BJ (cell line): Measurements from ENCODE around the gene PRRC2C. TPM values are rescaled to one million over a fixed set of nuclear protein-coding genes. Genes with fewer than 3 reads are reported as not detected.

ENCODE experiments used
- CTCF ChIA-PET: fragments of 350-600 bp; formaldehyde crosslinking; extraction: SDS; loops from one replicate; lab custom pipeline; 2021; ENCODE audit warnings: antibody characterized with exemption, inconsistent platforms; lab: Yijun Ruan, JAX
- POLR2A ChIA-PET: fragments of 300-600 bp; sonication (Branson Sonifier 250); formaldehyde crosslinking; extraction: SDS; loops from one replicate; lab custom pipeline; 2021; ENCODE audit warnings: antibody characterized with exemption; lab: Charles Lee
- DNase-seq: peaks from one replicate; pipeline ENCODE4 v3.0.0-alpha.2; 2011; ENCODE audit warnings: low read depth
- H3K27me3 ChIP-seq: 2 replicates; pipeline ENCODE4 v1.6.0; 2011; ENCODE audit warnings: low read length; ENCODE audit not compliant: control insufficient read depth, insufficient read depth
- H3K36me3 ChIP-seq: 2 replicates; pipeline ENCODE4 v1.5.1; 2011; ENCODE audit warnings: low read length; ENCODE audit not compliant: control insufficient read depth, insufficient read depth
- H3K4me3 ChIP-seq: 2 replicates; pipeline ENCODE4 v1.5.1; 2011; ENCODE audit warnings: low read depth, mild to moderate bottlenecking, control low read depth, low read length
- polyA plus RNA-seq: library from polyadenylated mRNA; depleted of rRNA; stranded (reverse); fragments of >200 nt; gene quantifications from 2 replicates; pipeline ENCODE4 v1.2.3, GENCODE V29; 2011
- TF ChIP-seq, protein P1 (sequence below): IDR thresholded peaks from 2 replicates; pipeline ENCODE4 v1.5.1; 2011; ENCODE audit warnings: low read depth, mild to moderate bottlenecking, control low read depth, inconsistent platforms, low read length, moderate library complexity; ENCODE audit not compliant: insufficient read depth

Gene PRRC2C
- polyA plus RNA-seq, 1 experiment, result 27.2 TPM

DNA sequence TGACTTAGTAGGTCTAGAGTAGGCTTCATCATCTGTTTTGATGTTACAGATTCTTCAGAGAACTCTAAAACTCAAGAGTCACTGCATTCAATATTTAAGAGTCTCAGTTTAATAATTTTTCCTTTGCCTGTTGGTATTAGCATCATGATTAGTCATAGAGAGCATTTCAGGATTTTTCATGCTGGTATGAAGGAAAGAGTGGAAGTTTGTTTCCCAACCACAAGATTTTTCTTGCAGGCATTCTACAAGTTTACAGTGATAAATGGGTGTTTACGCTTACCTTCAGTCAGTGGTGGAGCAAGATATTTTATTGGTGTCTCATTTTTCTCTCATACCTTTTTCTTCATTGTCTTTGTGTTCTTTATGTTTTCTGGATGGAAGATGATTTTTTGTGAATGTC, 78.3 kb downstream of the PRRC2C start:
- TF ChIP-seq, protein P1, sequence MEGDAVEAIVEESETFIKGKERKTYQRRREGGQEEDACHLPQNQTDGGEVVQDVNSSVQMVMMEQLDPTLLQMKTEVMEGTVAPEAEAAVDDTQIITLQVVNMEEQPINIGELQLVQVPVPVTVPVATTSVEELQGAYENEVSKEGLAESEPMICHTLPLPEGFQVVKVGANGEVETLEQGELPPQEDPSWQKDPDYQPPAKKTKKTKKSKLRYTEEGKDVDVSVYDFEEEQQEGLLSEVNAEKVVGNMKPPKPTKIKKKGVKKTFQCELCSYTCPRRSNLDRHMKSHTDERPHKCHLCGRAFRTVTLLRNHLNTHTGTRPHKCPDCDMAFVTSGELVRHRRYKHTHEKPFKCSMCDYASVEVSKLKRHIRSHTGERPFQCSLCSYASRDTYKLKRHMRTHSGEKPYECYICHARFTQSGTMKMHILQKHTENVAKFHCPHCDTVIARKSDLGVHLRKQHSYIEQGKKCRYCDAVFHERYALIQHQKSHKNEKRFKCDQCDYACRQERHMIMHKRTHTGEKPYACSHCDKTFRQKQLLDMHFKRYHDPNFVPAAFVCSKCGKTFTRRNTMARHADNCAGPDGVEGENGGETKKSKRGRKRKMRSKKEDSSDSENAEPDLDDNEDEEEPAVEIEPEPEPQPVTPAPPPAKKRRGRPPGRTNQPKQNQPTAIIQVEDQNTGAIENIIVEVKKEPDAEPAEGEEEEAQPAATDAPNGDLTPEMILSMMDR, result no peak
- no peaks in the 10 kb centered on the region for H3K27me3 ChIP-seq
- POLR2A ChIA-PET, result no interaction called here
- H3K36me3 ChIP-seq, result peaks cover 12% of the 10 kb centered on the region
- CTCF ChIA-PET, result no interaction called here
- H3K4me3 ChIP-seq, result no peak overlapping the region
- peak; percentile 35 for DNase-seq

DNA sequence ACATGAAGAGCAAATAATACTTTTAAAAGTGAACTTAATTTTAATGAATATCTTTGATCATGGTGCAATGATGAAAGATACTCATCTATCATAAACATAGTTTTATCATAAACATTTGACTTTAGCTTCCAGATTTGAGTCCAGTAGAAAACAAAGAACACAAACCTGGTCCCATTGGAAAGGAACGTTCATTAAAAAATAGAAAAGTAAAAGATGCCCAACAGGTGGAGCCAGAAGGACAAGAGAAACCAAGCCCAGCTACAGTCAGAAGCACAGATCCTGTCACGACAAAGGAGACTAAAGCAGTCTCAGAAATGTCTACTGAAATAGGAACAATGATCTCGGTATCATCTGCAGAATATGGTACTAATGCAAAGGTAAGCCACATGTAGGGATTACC, 81.1 kb downstream of the PRRC2C start:
- Histone ChIP-seq H3K27me3 (no peaks in the 10 kb centered on the region), H3K36me3 (peaks cover 6% of the 10 kb centered on the region), H3K4me3 (no peak overlapping the region)
- POLR2A ChIA-PET, result no interaction called here
- TF ChIP-seq, protein P1, result no peak
- CTCF ChIA-PET, result no interaction called here
- DNase-seq, result no peak

DNA sequence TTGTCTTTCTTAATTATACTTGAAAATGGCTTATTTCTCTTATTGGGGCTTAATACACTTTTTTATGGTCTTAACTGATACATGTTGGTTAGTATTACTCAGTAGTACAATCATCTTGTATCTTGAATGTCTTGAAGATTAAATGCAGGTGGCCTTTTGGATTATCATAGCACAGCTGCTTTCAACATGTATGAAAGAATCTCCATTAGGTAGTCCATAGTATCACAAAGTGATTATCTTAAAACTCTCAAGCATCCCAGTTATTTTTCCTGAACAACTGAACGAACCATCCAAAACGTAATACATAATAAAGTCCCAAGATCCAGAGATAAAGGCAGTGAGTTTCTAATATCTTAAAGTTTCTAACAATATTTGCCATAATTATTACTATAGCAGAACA, 85.0 kb downstream of the PRRC2C start:
- H3K4me3 ChIP-seq, result no peak overlapping the region
- peaks cover 11% of the 10 kb centered on the region for H3K36me3 ChIP-seq
- POLR2A ChIA-PET, result no interaction called here
- TF ChIP-seq, protein P1, result no peak
- CTCF ChIA-PET, result interaction anchor here (0.9 kb wide), 1 partner anchor 11 kb away, joined by 3 read pairs; no protein-coding TSS in a partner anchor
- no peaks in the 10 kb centered on the region for H3K27me3 ChIP-seq
- DNase-seq, result no peak

DNA sequence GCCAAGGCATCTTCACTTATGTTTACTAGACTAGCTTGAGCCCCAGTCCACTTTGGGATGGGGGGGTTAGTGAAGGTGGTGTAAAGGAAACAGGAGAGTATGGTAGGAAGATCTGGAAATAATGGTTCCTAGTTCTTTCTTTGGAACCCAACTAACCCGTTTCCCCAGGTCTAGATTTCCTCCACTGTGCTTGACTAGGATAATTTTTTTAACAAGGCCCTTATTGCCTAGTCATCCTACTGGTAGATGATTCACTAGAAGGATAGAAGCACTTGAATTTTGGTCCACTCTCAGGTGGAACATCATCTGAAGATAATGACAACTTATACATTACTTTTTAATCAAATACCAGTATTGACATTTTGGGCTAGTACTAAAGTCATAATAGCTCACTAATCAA, 90.8 kb downstream of the PRRC2C start:
- Histone ChIP-seq H3K27me3 (no peaks in the 10 kb centered on the region), H3K36me3 (peaks cover 23% of the 10 kb centered on the region), H3K4me3 (no peak overlapping the region)
- DNase-seq, result no peak
- ChIA-PET CTCF (interaction anchor here (0.6 kb wide), 1 partner anchor 21 kb away, joined by 3 read pairs; no protein-coding TSS in a partner anchor), POLR2A (no interaction called here)
- TF ChIP-seq, protein P1, result no peak

DNA sequence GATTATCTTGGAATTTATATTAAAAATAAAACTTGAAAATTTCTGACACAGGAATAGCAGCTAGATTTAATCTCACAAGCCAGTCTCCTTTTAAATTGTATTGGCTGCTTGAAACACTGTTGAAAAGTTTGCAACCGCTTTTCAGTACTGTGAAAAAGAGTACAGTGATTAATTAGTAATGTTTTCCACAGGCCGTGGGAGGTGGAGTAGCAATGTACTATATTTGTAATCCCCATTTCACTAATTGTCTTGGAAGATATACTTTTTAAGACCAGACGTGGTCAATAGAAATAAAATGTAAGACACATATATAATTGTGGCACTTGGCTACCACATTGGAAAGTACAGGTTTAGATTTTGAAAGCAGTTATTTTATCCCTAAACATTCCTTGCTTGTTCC, 95.9 kb downstream of the PRRC2C start:
- ChIA-PET POLR2A (no interaction called here), CTCF (interaction anchor here (0.7 kb wide), 1 partner anchor 11 kb away, joined by 3 read pairs; no protein-coding TSS in a partner anchor)
- H3K4me3 ChIP-seq, result no peak overlapping the region
- TF ChIP-seq, protein P1, result no peak
- H3K27me3 ChIP-seq, result no peaks in the 10 kb centered on the region
- peaks cover 22% of the 10 kb centered on the region for H3K36me3 ChIP-seq
- DNase-seq, result no peak
